SJSA1 (cell line): ENCODE measurements around the gene PDE4C. TPM values are rescaled to one million over a fixed set of nuclear protein-coding genes. Genes with fewer than 3 reads are reported as not detected.
A peak's percentile ranks its signal among the peaks of the same experiment; 100 is the strongest.

ENCODE experiments used
- DNase-seq, 2 experiments: peaks; one replicate each; pipeline ENCODE4 v3.0.0-alpha.2; 2015 to 2020; ENCODE audit warnings: low spot score in 2 of 2, low read depth in 1 of 2
- H3K27ac ChIP-seq: fragments of 250-450 bp; sonication (Bioruptor Pico); 2 replicates; pipeline ENCODE4 v1.5.1; 2020; ENCODE audit warnings: mild to moderate bottlenecking, moderate library complexity
- H3K27me3 ChIP-seq: fragments of 250-450 bp; sonication (Bioruptor Pico); replicated peaks from 2 replicates; pipeline ENCODE4 v1.5.1; 2020; ENCODE audit warnings: mild to moderate bottlenecking, moderate library complexity
- H3K36me3 ChIP-seq: fragments of 250-450 bp; sonication (Bioruptor Pico); 2 replicates; pipeline ENCODE4 v1.5.1; 2020; ENCODE audit warnings: mild to moderate bottlenecking
- H3K4me1 ChIP-seq: fragments of 250-450 bp; sonication (Bioruptor Pico); replicated peaks from 2 replicates; pipeline ENCODE4 v1.6.1; 2021; ENCODE audit warnings: mild to moderate bottlenecking
- H3K4me3 ChIP-seq: fragments of 250-450 bp; sonication (Bioruptor Pico); 2 replicates; pipeline ENCODE4 v1.5.1; 2020; ENCODE audit warnings: mild to moderate bottlenecking
- H3K9me3 ChIP-seq: fragments of 250-450 bp; sonication (Bioruptor Pico); replicated peaks from 2 replicates; pipeline ENCODE4 v1.5.1; 2020; ENCODE audit warnings: mild to moderate bottlenecking
- total RNA-seq: library from RNA; depleted of rRNA; stranded (reverse); fragments of >200 nt; shearing (Covaris generic); gene quantifications from 2 replicates; pipeline ENCODE4 v1.2.3, GENCODE V29; 2014; rRNA removed

Gene PDE4C
- total RNA-seq, result not detected in 2 replicates

GRCh38 chr19:18225702-18226468, at the start of gene PDE4C:
TSS of gene PDE4C (minus strand) at chr19:18226438. CDS start at chr19:18226415, 23 bp downstream.
- Histone ChIP-seq H3K4me1 (peaks cover 14% of the 10 kb centered on the region), H3K9me3 (no peaks in the 10 kb centered on the region), H3K27me3 (peaks cover 4% of the 10 kb centered on the region; the same call in 1 of the 2 replicates), H3K36me3 (no peaks in the 10 kb centered on the region), H3K4me3 (no peak within 1 kb of the TSS), H3K27ac (no peak within 1 kb of the TSS)
- DNase-seq, result no peak

GRCh38 chr19:18274781-18275356, 48.6 kb upstream of the PDE4C start:
- Histone ChIP-seq H3K27ac (peak overlapping the region; percentile 38), H3K27me3 (no peaks in the 10 kb centered on the region), H3K4me1 (peaks cover 20% of the 10 kb centered on the region), H3K36me3 (peaks cover 13% of the 10 kb centered on the region), H3K4me3 (no peak overlapping the region), H3K9me3 (no peaks in the 10 kb centered on the region)
- peak; percentile 54 to 79 for DNase-seq

DNA sequence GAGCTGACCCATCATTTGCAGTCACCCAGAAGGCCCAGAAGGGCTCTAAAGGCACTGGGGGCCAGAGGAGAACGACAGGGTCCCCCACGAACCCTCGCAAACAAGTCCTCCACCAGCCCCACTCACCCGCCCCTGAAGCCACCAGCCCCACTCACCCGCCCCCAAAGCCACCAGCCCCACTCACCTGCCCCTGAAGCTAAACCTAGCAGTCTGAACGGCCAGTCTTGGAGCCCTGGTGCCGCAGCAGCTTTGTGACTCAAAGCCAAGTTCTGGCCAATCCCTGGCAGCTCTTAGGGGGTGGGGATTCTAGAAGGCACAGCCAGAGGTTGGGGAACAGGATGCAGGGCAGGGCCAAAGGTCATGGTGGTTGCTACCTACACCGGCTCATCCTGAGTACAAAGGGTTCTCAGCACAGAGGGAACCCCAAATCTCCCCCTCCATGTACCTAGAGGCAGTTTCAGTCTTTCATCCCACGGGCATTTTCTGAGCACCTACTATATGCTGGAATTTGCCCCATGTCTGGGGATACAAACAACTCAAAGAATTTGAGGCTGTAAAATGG, 48.1 kb upstream of the PDE4C start, which contains the start of gene IQCN:
TSS of gene IQCN (minus strand) at position 234 of the 562 bp plus-strand sequence. CDS start 4,974 bp downstream, outside the sequence.
- peaks cover 20% of the 10 kb centered on the region for H3K4me1 ChIP-seq
- H3K4me3 ChIP-seq, result no peak within 1 kb of the TSS
- no peak for DNase-seq
- peaks cover 13% of the 10 kb centered on the region for H3K36me3 ChIP-seq
- no peaks in the 10 kb centered on the region for H3K27me3 ChIP-seq
- no peaks in the 10 kb centered on the region for H3K9me3 ChIP-seq
- peak within 1 kb of the TSS; percentile 38 for H3K27ac ChIP-seq

DNA sequence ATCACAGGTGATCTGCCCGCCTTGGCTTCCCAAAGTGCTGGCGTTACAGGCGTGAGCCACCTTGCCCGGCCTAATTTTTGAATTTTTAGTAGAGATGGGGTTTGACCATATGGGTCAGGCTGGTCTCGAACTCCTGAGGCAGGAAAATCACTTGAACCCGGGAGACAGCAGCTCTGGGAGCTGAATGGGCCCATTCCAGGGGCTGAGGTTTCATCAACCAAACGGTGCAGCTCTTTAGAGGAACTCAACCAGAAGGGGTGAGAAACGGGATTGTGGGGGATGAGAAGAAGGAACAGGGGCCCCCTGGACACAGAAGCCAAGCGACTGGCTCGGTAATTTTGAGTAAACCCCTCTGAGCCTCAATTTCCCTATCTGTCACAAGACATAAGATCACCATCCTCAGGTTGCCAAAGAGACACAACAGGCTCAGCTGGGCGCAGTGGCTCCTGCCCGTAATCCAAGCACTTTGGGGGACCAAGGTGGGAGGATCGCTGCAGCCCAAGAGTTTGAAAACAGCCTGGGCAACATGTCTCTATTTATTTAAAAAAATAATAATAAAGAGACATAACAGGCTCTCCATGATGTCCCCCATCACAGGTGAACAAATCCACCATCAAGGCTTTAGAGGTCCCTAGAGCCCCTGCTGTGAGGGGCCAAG, 47.5 kb upstream of the PDE4C start:
- H3K36me3 ChIP-seq, result peaks cover 7% of the 10 kb centered on the region
- no peak overlapping the region for H3K4me3 ChIP-seq
- H3K27ac ChIP-seq, result no peak overlapping the region
- H3K27me3 ChIP-seq, result no peaks in the 10 kb centered on the region
- H3K9me3 ChIP-seq, result no peaks in the 10 kb centered on the region
- H3K4me1 ChIP-seq, result peaks cover 14% of the 10 kb centered on the region
- DNase-seq, result no peak

DNA sequence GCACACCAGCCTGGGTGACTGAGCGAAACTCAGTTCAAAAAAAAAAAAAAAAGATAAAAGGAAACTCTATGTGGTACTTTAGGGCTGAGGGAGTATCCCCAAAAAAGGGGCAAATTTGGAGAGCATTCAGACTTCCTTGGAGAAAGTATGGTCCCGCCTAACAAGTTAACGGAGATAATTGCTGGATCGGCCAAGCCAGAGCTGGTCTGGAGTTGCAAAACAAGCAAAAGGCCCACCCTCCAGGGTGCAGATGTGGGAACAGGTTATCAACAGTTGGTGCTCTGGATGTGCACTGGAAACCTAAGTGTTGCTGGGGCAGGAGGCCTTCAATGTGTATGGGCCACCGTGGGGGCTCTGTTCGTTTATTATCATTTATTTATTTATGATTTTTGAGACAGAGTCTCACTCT, 45.2 kb upstream of the PDE4C start:
- no peak for DNase-seq
- H3K27me3 ChIP-seq, result no peaks in the 10 kb centered on the region
- H3K36me3 ChIP-seq, result no peaks in the 10 kb centered on the region
- no peaks in the 10 kb centered on the region for H3K9me3 ChIP-seq
- H3K27ac ChIP-seq, result no peak overlapping the region
- no peak overlapping the region for H3K4me3 ChIP-seq
- H3K4me1 ChIP-seq, result peaks cover 14% of the 10 kb centered on the region

- H3K4me3 ChIP-seq, result no peak overlapping the region
Measured at GRCh38 chr19:18270326-18270725, 44.1 kb upstream of the PDE4C start.

DNA sequence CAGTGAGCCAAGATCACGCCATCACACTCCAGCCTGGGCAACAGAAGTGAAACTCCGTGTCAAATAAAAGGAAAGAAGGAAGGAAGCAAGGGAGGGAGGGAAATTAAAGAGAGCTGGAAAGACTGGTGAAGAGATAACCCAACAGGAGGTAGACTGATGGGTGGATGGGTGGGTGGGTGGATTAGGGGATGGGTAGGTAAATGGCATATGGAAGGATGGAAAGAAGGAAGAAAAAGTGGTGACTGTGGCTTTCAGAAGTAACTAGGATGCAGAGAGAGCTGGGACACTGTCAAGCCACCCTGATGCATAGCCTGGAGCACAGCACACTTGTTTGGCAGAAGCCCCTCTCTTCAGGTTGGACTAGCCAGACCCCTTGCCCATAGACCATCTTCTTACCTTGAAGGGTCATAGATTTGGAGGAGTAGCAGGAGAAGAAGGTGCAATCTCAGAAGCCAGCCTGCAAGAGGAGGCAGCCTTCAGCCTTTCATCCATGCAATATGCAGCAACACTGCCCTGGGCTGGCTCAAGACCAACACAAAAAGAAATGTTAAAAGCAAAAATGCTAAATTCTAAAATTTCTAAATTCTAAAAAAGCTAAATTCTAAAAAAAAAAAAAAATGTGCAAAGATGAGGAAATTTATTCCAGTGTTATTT, 43.0 kb upstream of the PDE4C start:
- Histone ChIP-seq H3K27me3 (no peaks in the 10 kb centered on the region), H3K36me3 (no peaks in the 10 kb centered on the region), H3K27ac (no peak overlapping the region), H3K4me1 (no peaks in the 10 kb centered on the region), H3K9me3 (no peaks in the 10 kb centered on the region), H3K4me3 (no peak overlapping the region)
- no peak for DNase-seq

More at GRCh38 chr19:18270326-18270725, 44.1 kb upstream of the PDE4C start:
- no peaks in the 10 kb centered on the region for H3K36me3 ChIP-seq
- H3K4me1 ChIP-seq, result peaks cover 11% of the 10 kb centered on the region
- H3K27me3 ChIP-seq, result no peaks in the 10 kb centered on the region
- no peak overlapping the region for H3K27ac ChIP-seq
- H3K9me3 ChIP-seq, result no peaks in the 10 kb centered on the region
- no peak for DNase-seq

GRCh38 chr19:18266771-18267686, 40.8 kb upstream of the PDE4C start:
- Histone ChIP-seq H3K4me1 (peaks cover 5% of the 10 kb centered on the region; the same call in 1 of the 2 replicates), H3K36me3 (no peaks in the 10 kb centered on the region), H3K9me3 (no peaks in the 10 kb centered on the region), H3K4me3 (no peak overlapping the region), H3K27me3 (no peaks in the 10 kb centered on the region), H3K27ac (no peak overlapping the region)
- DNase-seq, result no peak

GRCh38 chr19:18265582-18265981, 39.3 kb upstream of the PDE4C start:
- no peaks in the 10 kb centered on the region for H3K36me3 ChIP-seq
- DNase-seq, result no peak

DNA sequence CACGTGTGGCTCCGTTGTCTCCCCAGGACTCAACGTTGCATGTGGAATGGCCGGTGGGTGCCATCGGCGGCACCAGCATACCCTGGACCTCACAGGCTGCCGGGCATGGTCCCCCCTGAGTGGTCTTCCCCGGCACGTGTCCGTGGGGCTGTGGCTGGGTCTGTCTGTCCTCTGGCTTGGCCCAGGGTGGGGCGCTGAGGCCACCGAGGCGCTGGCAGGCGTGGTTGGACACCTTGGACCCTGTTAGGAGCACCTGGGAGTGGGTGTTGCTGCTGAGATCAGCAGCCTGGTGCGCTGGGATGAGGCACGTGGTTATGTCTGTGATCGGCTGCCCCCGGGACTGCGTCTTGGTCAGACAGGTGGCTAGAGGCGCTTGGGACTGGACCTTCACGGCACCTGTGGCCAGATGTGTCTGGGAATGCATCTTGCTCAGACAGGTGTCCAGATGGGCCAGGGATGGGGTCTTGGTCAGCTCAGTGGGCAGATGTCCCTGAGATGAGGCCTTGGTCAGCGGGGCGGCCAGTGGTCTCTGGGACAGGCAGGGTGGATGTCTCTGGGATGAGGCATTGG, 38.8 kb upstream of the PDE4C start:
- H3K27me3 ChIP-seq, result no peaks in the 10 kb centered on the region
- no peaks in the 10 kb centered on the region for H3K9me3 ChIP-seq
- H3K4me3 ChIP-seq, result no peak overlapping the region
- no peak overlapping the region for H3K27ac ChIP-seq
- no peaks in the 10 kb centered on the region for H3K36me3 ChIP-seq
- peaks cover 5% of the 10 kb centered on the region; the same call in 1 of the 2 replicates for H3K4me1 ChIP-seq
- DNase-seq, result no peak

More at GRCh38 chr19:18265582-18265981, 39.3 kb upstream of the PDE4C start:
- H3K27ac ChIP-seq, result no peak overlapping the region
- no peaks in the 10 kb centered on the region for H3K9me3 ChIP-seq
- no peak overlapping the region for H3K4me3 ChIP-seq
- no peaks in the 10 kb centered on the region for H3K27me3 ChIP-seq
- peaks cover 5% of the 10 kb centered on the region; the same call in 1 of the 2 replicates for H3K4me1 ChIP-seq

DNA sequence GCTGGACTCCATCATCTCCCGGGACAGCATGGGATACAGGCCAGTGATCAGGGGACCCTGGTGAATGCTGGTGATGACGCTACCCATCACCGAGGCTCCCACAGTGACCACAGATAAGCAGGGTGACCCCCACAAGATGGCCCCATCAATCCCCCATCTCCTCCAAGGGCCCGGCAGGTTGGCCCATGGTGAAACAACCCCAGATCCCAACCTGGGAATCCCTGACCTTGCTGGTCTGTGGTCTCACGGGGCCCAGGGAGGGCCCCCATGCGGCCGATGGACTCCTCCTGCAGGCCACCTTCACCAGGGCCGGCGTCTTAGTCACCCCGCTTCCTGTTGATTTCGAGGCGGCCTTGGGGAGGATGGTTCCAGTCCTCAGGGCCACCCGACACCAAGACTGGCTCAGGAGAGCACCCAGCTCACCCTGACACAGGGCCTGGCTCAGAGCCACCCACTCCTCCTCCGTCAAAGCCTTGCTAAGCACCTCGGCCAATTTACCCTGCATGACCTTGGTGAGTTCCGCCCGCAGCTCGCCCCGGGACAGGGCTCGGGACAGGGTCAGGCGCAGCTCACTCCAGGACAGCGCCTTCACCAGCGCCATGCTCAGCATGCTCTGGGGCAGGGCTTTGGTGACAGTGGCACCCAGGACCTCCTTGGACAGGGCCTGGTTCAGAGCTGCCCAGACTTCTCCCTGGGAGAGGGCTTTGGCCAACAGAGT, 38.1 kb upstream of the PDE4C start:
- Histone ChIP-seq H3K27ac (no peak overlapping the region), H3K36me3 (no peaks in the 10 kb centered on the region), H3K4me1 (peaks cover 5% of the 10 kb centered on the region; the same call in 1 of the 2 replicates), H3K27me3 (no peaks in the 10 kb centered on the region), H3K9me3 (no peaks in the 10 kb centered on the region), H3K4me3 (no peak overlapping the region)
- DNase-seq, result no peak
